ENCODE data around the gene MYL4.
A peak's percentile ranks its signal among the peaks of the same experiment; 100 is the strongest.
"Not testable (repeated sequence)": the region's sequence is repeated elsewhere in the genome, so short reads cannot be mapped to it uniquely, and the experiment has no call there.

MYL4 gene

GRCh38 chr17:47180337-47180736 lies 28.8 kb upstream of the MYL4 start:
- TF ChIP-seq POLR2AphosphoS5 (IDR thresholded peaks at IDR 0.05; ENCODE audit: low read depth) (no peak), SPI1 (IDR thresholded peaks at IDR 0.05; ENCODE audit: borderline replicate concordance, low read depth) (no peak), GABPA (IDR thresholded peaks at IDR 0.05; ENCODE audit: low read depth) (no peak), REST (IDR thresholded peaks at IDR 0.05; ENCODE audit: insufficient replicate concordance, low read depth) (no peak), CTCF (IDR thresholded peaks at IDR 0.05; ENCODE audit: insufficient read depth, low read length) (no peak)
- Histone ChIP-seq H3K27ac (replicated peaks) (no peak overlapping the region), H3K4me3 (replicated peaks; ENCODE audit: insufficient read depth, low read length) (no peak overlapping the region), H3K27me3 (ENCODE audit: insufficient read depth, poor library complexity, severe bottlenecking) (no peaks in the 10 kb centered on the region)
- DNase-seq (ENCODE audit: low read depth in 1 of 2, low spot score in 1 of 2) = no peak

GRCh38 chr17:47180988-47181387 lies 28.2 kb upstream of the MYL4 start:
- DNase-seq (ENCODE audit: low read depth in 1 of 2, low spot score in 1 of 2); H3K4me3 ChIP-seq (replicated peaks; ENCODE audit: insufficient read depth, low read length); H3K27ac ChIP-seq (replicated peaks); H3K27me3 ChIP-seq (ENCODE audit: insufficient read depth, poor library complexity, severe bottlenecking): not testable (repeated sequence)

- DNase-seq (ENCODE audit: low read depth in 1 of 2, low spot score in 1 of 2) = no peak
- no peak overlapping the region for H3K27ac ChIP-seq (replicated peaks)
- H3K4me3 ChIP-seq (replicated peaks; ENCODE audit: insufficient read depth, low read length) = no peak overlapping the region
- H3K27me3 ChIP-seq (ENCODE audit: insufficient read depth, poor library complexity, severe bottlenecking) = no peaks in the 10 kb centered on the region
- TF ChIP-seq REST (IDR thresholded peaks at IDR 0.05; ENCODE audit: insufficient replicate concordance, low read depth) (no peak), POLR2AphosphoS5 (IDR thresholded peaks at IDR 0.05; ENCODE audit: low read depth) (no peak)
Observed at GRCh38 chr17:47184681-47185080, 24.5 kb upstream of the MYL4 start.

- TF ChIP-seq POLR2AphosphoS5 (IDR thresholded peaks at IDR 0.05; ENCODE audit: low read depth) (no peak), SPI1 (IDR thresholded peaks at IDR 0.05; ENCODE audit: borderline replicate concordance, low read depth) (no peak), CTCF (IDR thresholded peaks at IDR 0.05; ENCODE audit: insufficient read depth, low read length) (no peak), REST (IDR thresholded peaks at IDR 0.05; ENCODE audit: insufficient replicate concordance, low read depth) (no peak), GABPA (IDR thresholded peaks at IDR 0.05; ENCODE audit: low read depth) (no peak)
- DNase-seq (ENCODE audit: low read depth in 1 of 2, low spot score in 1 of 2) = peak in 1 of 2 experiments; percentile 22
- Histone ChIP-seq H3K4me3 (replicated peaks; ENCODE audit: insufficient read depth, low read length) (peak overlapping the region; percentile 66), H3K27me3 (ENCODE audit: insufficient read depth, poor library complexity, severe bottlenecking) (no peaks in the 10 kb centered on the region), H3K27ac (replicated peaks) (peak overlapping the region; percentile 95)
Observed at GRCh38 chr17:47188271-47188875, 20.8 kb upstream of the MYL4 start.

All from HL-60 (cell line).